Muscle of leg (tissue), 11 donors: ENCODE results near the gene CFAP20. TPM values are rescaled to one million over a fixed set of nuclear protein-coding genes. Genes with fewer than 3 reads are reported as not detected.
"Not testable (repeated sequence)": the region's sequence is repeated elsewhere in the genome, so short reads cannot be mapped to it uniquely, and the experiment has no call there.

Experiments
- DNase-seq: peaks from one replicate; pipeline ENCODE4 v3.0.0; 2013
- H3K27ac ChIP-seq: one replicate; pipeline ENCODE4 v1.5.1; 2013; ENCODE audit warnings: mild to moderate bottlenecking, low read length, control low read depth
- H3K27me3 ChIP-seq: one replicate; pipeline ENCODE4 v1.6.1; 2013; ENCODE audit warnings: low read length; ENCODE audit not compliant: control insufficient read depth, insufficient read depth
- H3K36me3 ChIP-seq: one replicate; pipeline ENCODE4 v1.6.1; 2013; ENCODE audit warnings: low read length; ENCODE audit not compliant: control insufficient read depth, insufficient read depth
- H3K4me1 ChIP-seq: one replicate; pipeline ENCODE4 v1.6.1; 2013; ENCODE audit warnings: low read length; ENCODE audit not compliant: control insufficient read depth, insufficient read depth
- H3K4me3 ChIP-seq: one replicate; pipeline ENCODE4 v1.5.1; 2013; ENCODE audit warnings: low read length, control low read depth
- H3K9me3 ChIP-seq: replicated peaks from 2 replicates; pipeline ENCODE4 v1.6.1; 2013; ENCODE audit warnings: low read depth, low read length; ENCODE audit not compliant: control insufficient read depth
- WGBS: methylation state at CpG from one replicate; pipeline ENCODE4 v1.1.5; 2013; ENCODE audit warnings: missing lambda C conversion rate; ENCODE audit not compliant: insufficient coverage; 5-methylcytosine and 5-hydroxymethylcytosine counted together
- polyA plus RNA-seq, 8 donors: library from polyadenylated mRNA; unstranded; fragments of 120-200 nt; gene quantifications; one replicate each; pipeline versions ENCODE4 v1.2.1 to v1.2.3, GENCODE V29; 2013; ENCODE audit warnings: inconsistent platforms in 1 of 8, low replicate concordance in 1 of 8; ENCODE audit not compliant: insufficient read length in 8 of 8, insufficient read depth in 1 of 8
- total RNA-seq: library from RNA; stranded (reverse); fragments of 120-200 nt; gene quantifications from one replicate; pipeline ENCODE4 v1.2.4, GENCODE V29; 2013

The CFAP20 gene
- total and polyA plus RNA-seq, 9 donors = 47.1 to 58.8 (median 55.0) TPM

DNA sequence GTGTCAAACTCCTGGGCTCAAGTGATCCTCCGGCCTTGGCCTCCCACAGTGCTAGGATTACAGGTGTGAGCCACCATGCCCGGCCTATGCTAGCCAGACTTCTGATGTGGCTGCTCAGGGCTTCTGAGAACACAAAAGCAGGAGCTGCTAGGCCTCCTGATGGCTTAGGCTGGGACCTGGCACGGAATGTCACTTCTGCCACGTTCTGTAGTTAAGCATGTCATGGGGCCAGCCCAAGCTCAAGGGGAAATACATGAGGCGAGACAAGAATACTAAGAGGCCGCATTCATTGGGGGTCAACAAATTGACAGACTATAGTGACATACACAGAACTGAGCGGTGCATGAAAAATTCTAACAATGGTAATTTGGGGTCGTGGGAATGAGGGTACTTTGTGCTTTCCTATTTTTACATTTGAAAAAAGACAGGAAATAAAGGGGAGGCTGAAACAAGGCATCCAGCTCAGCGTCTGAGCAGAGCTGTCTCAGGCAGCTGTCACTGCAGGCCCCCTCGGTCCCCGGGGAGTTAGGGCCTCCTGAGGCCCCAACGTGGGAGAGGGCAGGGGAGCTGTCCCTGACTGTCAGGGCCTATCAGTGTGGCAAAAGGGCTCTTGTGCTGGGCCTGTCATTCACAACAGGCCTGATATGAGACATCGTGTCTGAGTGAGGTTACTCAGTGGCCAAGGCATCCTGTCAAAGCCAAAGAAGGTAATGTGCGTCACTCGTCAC is 26.4 kb downstream of the CFAP20 start:
- peak overlapping the region; percentile 51 for H3K27ac ChIP-seq
- no peaks in the 10 kb centered on the region for H3K9me3 ChIP-seq
- peaks cover 38% of the 10 kb centered on the region for H3K4me1 ChIP-seq
- no peak overlapping the region for H3K4me3 ChIP-seq
- WGBS = 71% methylated on average over 13 of the region's 15 CpGs
- peak; percentile 36 for DNase-seq
- H3K27me3 ChIP-seq = no peaks in the 10 kb centered on the region
- no peaks in the 10 kb centered on the region for H3K36me3 ChIP-seq

DNA sequence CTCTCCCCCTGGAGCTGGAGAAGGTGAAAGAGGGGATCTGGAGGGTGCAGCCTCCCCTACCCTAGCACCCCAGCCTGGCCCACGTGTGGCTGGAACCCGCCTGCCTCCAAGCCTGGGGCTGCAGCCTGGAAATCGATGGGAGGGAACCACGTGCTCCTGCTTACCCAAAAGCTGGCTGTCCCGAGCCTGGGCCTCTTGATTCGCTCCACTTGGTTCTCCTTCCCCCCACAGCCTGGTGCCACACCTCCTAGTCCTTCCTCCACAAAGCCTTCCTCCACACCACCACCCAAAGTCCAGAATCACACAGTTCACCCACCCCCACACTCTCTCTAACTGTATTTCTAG is 29.3 kb downstream of the CFAP20 start:
- Histone ChIP-seq H3K4me3 (no peak overlapping the region), H3K27me3 (no peaks in the 10 kb centered on the region), H3K27ac (peak overlapping the region; percentile 45), H3K9me3 (no peaks in the 10 kb centered on the region), H3K4me1 (peaks cover 52% of the 10 kb centered on the region), H3K36me3 (no peaks in the 10 kb centered on the region)
- DNase-seq = no peak
- 48% methylated on average over 6 of the region's 6 CpGs for WGBS

DNA sequence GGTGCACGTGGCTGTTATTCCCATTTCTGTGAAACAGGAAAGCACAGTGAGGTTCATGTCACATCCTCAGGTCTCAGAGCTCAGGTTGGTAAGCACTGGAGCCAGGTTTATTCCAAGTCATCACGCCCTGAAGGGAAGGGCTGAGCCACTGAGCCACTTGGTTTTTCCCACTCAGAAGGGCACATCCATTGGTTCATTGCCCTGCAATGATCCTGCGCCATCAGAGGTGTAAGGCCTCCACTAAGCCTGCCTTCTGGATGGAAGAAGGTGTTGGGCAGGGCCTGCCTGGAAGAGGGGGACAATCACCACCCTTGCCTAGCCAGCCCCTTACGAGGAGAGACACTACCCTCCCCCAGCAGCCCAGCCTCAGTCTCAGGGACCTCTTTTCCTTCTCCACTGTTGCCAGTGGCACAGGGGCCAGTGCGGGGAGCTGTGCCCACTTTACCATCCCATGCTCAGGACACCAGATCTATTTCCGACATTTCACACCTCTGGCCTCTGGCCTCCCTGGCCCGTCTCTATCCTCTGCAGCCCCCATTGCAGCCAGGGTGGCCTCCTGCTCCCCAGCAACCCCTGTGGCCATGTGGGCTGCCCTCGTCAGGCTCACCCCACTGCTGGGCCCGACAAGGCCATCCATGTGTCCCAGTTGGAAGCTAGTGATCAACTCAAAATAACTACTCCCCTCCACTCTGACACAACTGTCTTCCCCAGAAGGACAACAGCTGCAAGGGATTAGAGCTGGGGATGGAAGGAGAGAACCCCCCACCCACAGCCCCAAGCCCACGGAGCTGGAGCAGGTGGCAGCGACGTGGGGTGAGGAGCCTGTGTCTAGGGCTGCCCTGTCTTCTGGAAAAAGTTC is 29.9 kb downstream of the CFAP20 start:
- H3K4me1 ChIP-seq = peaks cover 52% of the 10 kb centered on the region
- H3K9me3 ChIP-seq = no peaks in the 10 kb centered on the region
- H3K36me3 ChIP-seq = no peaks in the 10 kb centered on the region
- peak overlapping the region; percentile 45 for H3K27ac ChIP-seq
- no peak overlapping the region for H3K4me3 ChIP-seq
- DNase-seq = peak; percentile 63
- WGBS = 79% methylated on average over 6 of the region's 12 CpGs
- H3K27me3 ChIP-seq = no peaks in the 10 kb centered on the region

DNA sequence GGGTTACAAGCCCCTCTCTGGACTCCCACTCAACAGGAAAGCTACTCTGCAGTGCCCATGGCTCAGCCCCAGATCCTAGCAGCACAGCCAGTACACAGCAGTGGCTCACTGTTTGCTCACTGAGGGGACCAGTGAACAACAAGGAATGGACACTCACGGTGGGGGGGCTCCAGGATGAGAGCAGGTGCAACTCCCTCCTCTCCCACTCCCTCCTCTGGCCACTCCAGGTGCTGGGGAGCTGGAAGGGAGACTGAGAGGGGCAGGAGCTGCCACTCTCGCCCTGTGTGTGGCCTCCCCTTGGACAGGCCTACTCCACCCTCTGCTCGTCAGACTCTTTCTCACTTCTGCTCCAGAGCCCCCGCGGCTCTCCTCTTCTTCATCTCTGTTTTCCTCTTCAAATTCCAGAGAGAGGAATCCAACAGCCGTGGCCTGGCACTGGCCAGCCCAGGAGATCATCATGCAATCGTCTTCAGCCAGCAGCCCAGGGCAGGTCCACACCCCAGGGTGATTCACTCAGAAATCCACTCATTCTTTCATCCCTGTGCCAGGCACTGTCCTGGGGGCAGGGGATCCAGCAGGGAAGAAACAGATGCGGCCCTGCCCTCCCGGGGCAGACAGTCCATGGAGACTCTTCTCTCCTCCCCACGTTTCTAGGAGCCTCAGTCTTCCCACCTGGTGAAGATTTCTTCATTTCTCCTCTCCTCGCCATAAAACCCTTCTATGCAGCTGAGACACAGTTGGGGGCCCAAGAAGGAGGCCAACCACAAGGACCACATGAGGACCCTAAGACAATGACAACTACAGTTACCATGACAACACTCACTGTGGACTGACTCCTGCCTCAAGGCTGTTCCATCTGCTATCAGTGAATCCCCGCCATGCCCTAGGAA is 30.7 kb downstream of the CFAP20 start:
- no peak overlapping the region for H3K4me3 ChIP-seq
- H3K4me1 ChIP-seq = peaks cover 52% of the 10 kb centered on the region
- H3K36me3 ChIP-seq = no peaks in the 10 kb centered on the region
- no peaks in the 10 kb centered on the region for H3K27me3 ChIP-seq
- no peak overlapping the region for H3K27ac ChIP-seq
- 61% methylated on average over 11 of the region's 12 CpGs for WGBS
- no peaks in the 10 kb centered on the region for H3K9me3 ChIP-seq
- no peak for DNase-seq

DNA sequence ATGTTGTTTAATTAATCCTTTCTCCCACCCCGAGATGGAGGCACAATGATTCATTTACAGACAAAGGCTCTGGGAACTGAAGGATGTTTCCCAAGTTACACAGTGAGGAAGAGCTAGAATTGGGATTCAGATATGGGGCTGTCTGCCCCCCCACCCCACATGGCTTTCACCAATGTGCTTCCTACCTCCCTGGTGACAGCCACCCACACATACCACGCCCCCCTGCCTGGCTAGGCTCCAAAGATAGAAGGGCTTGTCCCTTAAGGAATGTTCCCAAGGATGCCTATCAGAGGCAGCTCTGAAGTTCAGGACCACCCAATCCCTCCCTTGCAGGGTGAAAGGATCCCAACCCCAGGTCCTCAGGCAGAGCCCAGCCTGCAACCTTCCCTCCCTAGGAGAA is 32.9 kb downstream of the CFAP20 start:
- Histone ChIP-seq H3K27ac (no peak overlapping the region), H3K36me3 (no peaks in the 10 kb centered on the region), H3K4me1 (peaks cover 43% of the 10 kb centered on the region), H3K4me3 (no peak overlapping the region), H3K27me3 (no peaks in the 10 kb centered on the region), H3K9me3 (no peaks in the 10 kb centered on the region)
- DNase-seq = no peak
- WGBS = no CpG with 5 or more reads among the region's 2 CpGs

DNA sequence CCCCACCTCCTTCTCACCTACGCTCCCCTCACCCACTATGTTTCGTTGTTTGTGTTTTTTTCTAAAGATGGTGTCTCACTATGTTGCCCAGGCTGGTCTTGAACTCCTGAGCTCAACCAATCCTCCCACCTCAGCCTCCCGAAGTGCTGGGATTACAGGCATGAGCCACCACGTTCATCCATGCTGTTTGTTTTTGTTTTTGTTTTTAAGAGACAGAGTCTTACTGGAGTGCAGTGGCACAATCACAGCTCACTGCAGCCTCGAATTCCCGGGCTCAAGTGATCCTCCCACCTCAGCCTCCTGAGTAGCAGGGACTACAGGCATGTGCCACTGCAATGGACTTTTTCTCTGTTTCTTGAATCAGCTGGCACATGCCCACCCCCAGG is 33.6 kb downstream of the CFAP20 start:
- not testable (repeated sequence) for H3K27ac ChIP-seq, H3K4me3 ChIP-seq, H3K36me3 ChIP-seq, DNase-seq, H3K27me3 ChIP-seq, H3K9me3 ChIP-seq
- H3K4me1 ChIP-seq = peaks cover 40% of the 10 kb centered on the region
- WGBS = 91% methylated on average over 2 of the region's 6 CpGs

DNA sequence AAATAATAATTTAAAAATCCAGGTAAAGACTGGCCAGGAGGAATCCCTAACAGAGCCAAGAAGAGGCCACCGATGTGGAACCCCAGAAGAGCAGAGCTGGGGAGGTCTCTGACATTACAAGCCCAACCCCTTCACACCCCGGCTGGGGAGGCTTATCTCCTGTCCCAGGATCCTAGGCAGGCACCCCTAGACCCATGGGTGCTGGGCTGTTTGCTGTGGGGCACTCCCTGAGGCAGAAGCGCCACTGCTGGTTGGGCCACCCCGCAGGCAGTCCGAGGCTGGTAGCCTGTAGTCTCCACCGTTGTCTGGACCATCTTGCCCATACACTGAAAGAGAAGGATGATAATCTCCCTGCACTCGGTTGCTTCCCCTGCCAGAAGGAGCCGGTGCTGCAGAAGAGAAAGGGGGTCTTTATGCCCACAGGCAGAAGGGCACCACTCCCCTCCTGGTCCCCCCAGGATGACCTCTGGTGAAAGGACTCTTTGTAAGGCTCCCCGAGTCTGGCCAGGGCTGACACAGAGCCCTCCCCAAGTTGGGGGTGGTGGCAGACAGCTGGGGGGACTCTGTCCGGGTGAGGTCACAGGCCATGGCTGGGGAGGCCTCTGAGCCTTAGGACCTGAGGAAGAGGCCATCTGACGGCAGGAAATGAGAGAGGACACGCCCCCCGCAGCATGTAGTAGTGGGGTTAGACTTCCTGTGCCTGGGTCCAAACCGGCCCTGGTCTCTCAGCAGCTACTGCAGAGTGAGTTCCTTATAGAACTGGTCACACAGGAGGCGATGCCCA is 34.2 kb downstream of the CFAP20 start:
- Histone ChIP-seq H3K4me1 (peaks cover 35% of the 10 kb centered on the region), H3K27me3 (no peaks in the 10 kb centered on the region), H3K4me3 (no peak overlapping the region), H3K27ac (no peak overlapping the region), H3K9me3 (no peaks in the 10 kb centered on the region), H3K36me3 (no peaks in the 10 kb centered on the region)
- WGBS = 64% methylated on average over 7 of the region's 15 CpGs
- DNase-seq = no peak

DNA sequence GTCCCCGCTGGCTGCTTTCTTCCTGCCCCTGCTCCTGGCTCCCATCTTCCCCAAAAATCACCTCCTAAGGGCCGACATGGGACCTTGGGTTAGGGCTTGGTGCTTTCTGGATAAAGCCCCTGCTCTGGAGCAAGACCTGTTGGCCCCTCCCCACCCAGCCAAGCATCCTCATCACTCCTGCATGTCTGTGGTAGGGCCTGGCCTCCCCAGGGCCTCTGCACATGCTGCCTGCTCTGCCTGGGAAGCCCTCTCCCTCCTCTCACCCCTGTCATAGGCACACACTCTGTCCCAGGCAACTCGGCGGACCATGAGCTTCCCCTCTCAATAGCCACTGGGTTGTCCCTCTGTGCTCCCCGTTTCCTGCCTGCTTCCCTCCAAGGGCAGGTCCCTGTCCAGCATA is 35.2 kb downstream of the CFAP20 start:
- 45% methylated on average over 2 of the region's 5 CpGs for WGBS
- H3K27ac ChIP-seq = no peak overlapping the region
- no peak for DNase-seq
- H3K4me3 ChIP-seq = no peak overlapping the region
- H3K4me1 ChIP-seq = peaks cover 25% of the 10 kb centered on the region
- no peaks in the 10 kb centered on the region for H3K27me3 ChIP-seq
- H3K9me3 ChIP-seq = peaks cover 2% of the 10 kb centered on the region
- H3K36me3 ChIP-seq = no peaks in the 10 kb centered on the region

DNA sequence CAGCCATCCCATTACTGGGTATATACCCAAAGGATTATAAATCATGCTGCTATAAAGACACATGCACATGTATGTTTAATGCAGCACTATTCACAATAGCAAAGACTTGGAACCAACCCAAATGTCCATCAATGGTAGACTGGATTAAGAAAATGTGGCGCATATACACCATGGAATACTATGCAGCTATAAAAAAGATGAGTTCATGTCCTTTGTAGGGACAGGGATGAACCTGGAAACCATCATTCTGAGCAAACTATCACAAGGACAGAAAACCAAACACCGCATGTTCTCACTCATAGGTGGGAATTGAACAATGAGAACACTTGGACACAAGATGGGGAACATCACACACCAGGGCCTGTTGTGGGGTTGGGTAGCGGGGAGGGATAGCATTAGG is 38.8 kb downstream of the CFAP20 start:
- WGBS = no CpG with 5 or more reads among the region's 3 CpGs
- not testable (repeated sequence) for H3K27me3 ChIP-seq, DNase-seq, H3K9me3 ChIP-seq, H3K36me3 ChIP-seq, H3K27ac ChIP-seq, H3K4me1 ChIP-seq, H3K4me3 ChIP-seq
